D721Med (cell line): ENCODE data around the gene S100A2.

ENCODE experiments used
- DNase-seq: peaks from one replicate; pipeline ENCODE4 v3.0.0; 2011; ENCODE audit warnings: low spot score; ENCODE audit not compliant: insufficient read length
- FAIRE-seq: peaks from 2 replicates; lab custom pipeline; 2011; peaks lifted over from hg19 to GRCh38; lab: Jason Lieb, UNC
- TF ChIP-seq, protein P1 (sequence below): IDR thresholded peaks from 2 replicates; pipeline ENCODE4 v1.5.1; 2012; ENCODE audit warnings: mild to moderate bottlenecking, control low read depth; ENCODE audit not compliant: insufficient read depth; ENCODE audit errors: missing control alignments

Gene S100A2

GRCh38 chr1:153549741-153550397 lies 15.8 kb downstream of the S100A2 start:
- TF ChIP-seq, protein P1, sequence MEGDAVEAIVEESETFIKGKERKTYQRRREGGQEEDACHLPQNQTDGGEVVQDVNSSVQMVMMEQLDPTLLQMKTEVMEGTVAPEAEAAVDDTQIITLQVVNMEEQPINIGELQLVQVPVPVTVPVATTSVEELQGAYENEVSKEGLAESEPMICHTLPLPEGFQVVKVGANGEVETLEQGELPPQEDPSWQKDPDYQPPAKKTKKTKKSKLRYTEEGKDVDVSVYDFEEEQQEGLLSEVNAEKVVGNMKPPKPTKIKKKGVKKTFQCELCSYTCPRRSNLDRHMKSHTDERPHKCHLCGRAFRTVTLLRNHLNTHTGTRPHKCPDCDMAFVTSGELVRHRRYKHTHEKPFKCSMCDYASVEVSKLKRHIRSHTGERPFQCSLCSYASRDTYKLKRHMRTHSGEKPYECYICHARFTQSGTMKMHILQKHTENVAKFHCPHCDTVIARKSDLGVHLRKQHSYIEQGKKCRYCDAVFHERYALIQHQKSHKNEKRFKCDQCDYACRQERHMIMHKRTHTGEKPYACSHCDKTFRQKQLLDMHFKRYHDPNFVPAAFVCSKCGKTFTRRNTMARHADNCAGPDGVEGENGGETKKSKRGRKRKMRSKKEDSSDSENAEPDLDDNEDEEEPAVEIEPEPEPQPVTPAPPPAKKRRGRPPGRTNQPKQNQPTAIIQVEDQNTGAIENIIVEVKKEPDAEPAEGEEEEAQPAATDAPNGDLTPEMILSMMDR: no peak
- FAIRE-seq: no peak
- DNase-seq: no peak

GRCh38 chr1:153548722-153549688 lies 16.6 kb downstream of the S100A2 start, which contains the start of gene S100A3:
Gene S100A3, minus strand, starts transcription at chr1:153549258. Its CDS starts 773 bp downstream, at chr1:153548485.
- FAIRE-seq: no peak
- TF ChIP-seq, protein P1: no peak
- no peak for DNase-seq

DNA sequence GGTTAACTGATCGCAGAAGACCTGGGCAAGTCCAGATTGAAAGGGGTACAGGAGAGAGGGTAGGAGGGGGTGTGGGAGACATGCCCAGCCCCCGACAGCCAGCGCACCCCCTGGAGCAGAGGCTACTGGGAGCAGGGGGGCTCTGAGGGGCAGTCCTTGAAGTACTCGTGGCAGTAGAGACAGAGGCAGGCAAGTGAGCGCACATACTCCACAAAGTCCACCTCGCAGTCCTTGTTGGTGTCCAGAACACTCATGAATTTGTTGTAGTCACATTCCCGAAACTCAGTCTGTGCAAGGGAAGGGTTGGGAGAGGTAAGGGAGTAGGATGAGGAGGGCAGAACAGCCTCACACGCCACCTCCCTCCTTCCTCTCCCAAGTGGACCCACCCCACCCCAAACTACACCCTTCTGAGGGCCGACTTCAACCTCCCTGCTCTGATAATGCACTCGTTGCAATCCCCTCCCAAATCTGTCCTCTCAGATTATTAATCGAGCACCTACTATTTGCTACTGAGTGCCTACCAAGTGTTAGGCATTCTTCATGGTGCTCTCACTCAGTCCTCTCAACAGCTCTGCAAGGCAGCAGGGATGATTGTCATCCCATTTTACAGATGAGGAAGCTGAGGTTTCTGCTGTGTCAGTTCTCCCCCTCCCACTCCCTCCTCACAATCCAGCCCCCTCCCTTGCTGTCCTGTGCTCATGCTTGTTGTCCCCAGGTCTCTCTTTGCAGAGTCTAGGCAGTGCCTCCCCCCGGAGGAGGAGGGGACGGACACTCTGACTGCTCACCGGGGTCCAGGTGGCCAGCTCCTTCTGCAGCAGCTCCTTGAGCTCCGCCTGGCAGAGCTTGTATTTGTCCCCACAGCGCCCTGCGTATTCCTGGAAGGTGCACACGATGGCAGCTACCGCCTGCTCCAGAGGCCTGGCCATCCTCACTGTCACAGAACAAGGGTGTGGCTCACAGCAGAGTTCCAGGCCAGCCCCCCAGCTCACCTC lies 17.8 kb downstream of the S100A2 start:
- TF ChIP-seq, protein P1: no peak
- no peak for FAIRE-seq
- no peak for DNase-seq

- TF ChIP-seq, protein P1: no peak
- FAIRE-seq: no peak
- no peak for DNase-seq
Measured at GRCh38 chr1:153546796-153547559, 18.7 kb downstream of the S100A2 start.

DNA sequence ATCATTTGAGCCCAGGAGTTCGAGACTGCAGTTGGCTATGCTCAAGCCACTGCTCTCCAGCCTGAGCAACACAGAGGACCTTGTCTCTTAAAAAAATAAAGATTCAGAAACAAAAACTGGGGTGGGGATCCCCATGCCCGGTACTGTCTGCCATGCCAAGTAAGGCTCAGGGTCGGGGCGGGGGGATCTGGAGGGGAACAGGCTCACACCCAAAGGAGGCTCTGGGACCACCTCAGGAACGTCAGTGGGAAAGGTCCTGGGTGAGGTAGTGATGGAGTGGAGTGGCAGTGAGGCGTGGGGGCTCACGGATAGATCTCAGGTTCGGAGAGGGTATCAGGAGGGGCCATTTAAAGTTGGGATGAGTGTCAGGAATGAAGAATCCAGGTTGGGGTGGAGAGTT lies 19.3 kb downstream of the S100A2 start:
- TF ChIP-seq, protein P1: no peak
- no peak for DNase-seq
- no peak for FAIRE-seq
